A549 (cell line): ENCODE results near the gene CHRM5. TPM values are rescaled to one million over a fixed set of nuclear protein-coding genes. Genes with fewer than 3 reads are reported as not detected.
A peak's percentile ranks its signal among the peaks of the same experiment; 100 is the strongest.

Experiments
- ATAC-seq, 2 experiments: fragments of 200-7000 bp in 1 of 2; fragments of >200 bp in 1 of 2; cut with Nextera tagmentation in 1 of 2; cut with Tn5 transposase in 1 of 2; 3 replicates each; pipeline versions ENCODE4 v1.8.0 to v1.9.1; 2018 to 2020; ENCODE audit warnings: mild to moderate bottlenecking in 1 of 2, moderate library complexity in 1 of 2
- CTCF ChIA-PET: fragments of 300-600 bp; sonication (Branson Sonifier 250); formaldehyde crosslinking; extraction: SDS; loops from one replicate; lab custom pipeline; 2021; ENCODE audit warnings: antibody characterized with exemption, inconsistent platforms; lab: Yijun Ruan, JAX
- POLR2A ChIA-PET: fragments of 350-600 bp; formaldehyde crosslinking; extraction: SDS; loops from one replicate; lab custom pipeline; 2021; ENCODE audit warnings: antibody characterized with exemption, inconsistent platforms; lab: Yijun Ruan, JAX
- DNase-seq, 2 experiments: peaks; one replicate each; pipeline versions ENCODE4 v3.0.0 to v3.0.0-alpha.2; 2011 to 2016; ENCODE audit warnings: low read depth in 1 of 2, low spot score in 1 of 2
- FAIRE-seq: peaks from 2 replicates; lab custom pipeline; 2011; peaks lifted over from hg19 to GRCh38; lab: Jason Lieb, UNC
- H3K27ac ChIP-seq, 2 experiments: fragments of >200 bp; sonication (Bioruptor Twin); formaldehyde crosslinking; 3 replicates each; pipeline ENCODE4 v1.5.1; 2016 to 2017
- H3K4me1 ChIP-seq: fragments of >200 bp; sonication (Bioruptor Twin); formaldehyde crosslinking; 3 replicates; pipeline ENCODE4 v1.6.1; 2016
- H3K4me2 ChIP-seq: fragments of >200 bp; sonication (Bioruptor Twin); formaldehyde crosslinking; 3 replicates; pipeline ENCODE4 v1.6.1; 2016
- H3K4me3 ChIP-seq: fragments of >200 bp; sonication (Bioruptor Twin); formaldehyde crosslinking; 3 replicates; pipeline ENCODE4 v1.5.1; 2016
- H3K9me3 ChIP-seq: fragments of >200 bp; sonication (Bioruptor Twin); formaldehyde crosslinking; 3 replicates; pipeline ENCODE4 v1.6.1; 2016
- BCL3 ChIP-seq: fragments of >200 bp; sonication (Bioruptor Twin); formaldehyde crosslinking; IDR thresholded peaks from 3 replicates; pipeline ENCODE4 v1.6.1; 2016
- CBX2 ChIP-seq: fragments of 200-600 bp; sonication (generic); IDR thresholded peaks from 2 replicates; pipeline ENCODE4 v1.6.1; 2016; ENCODE audit warnings: low read depth, mild to moderate bottlenecking, borderline replicate concordance
- CBX8 ChIP-seq: fragments of 200-600 bp; sonication (generic); IDR thresholded peaks from 2 replicates; pipeline ENCODE4 v1.6.1; 2016
- CEBPB ChIP-seq, 2 experiments: fragments of >200 bp in 1 of 2; sonication (Bioruptor Twin) in 1 of 2; formaldehyde crosslinking in 1 of 2; IDR thresholded peaks; 2 replicates each; pipeline ENCODE4 v1.6.1; 2012 to 2016
- EHF ChIP-seq: fragments of 250-450 bp; sonication (Bioruptor Pico); IDR thresholded peaks from 2 replicates; pipeline ENCODE4 v1.5.0; 2020; ENCODE audit warnings: mild to moderate bottlenecking
- EHMT2 ChIP-seq: fragments of 200-600 bp; sonication (generic); IDR thresholded peaks from 2 replicates; pipeline ENCODE4 v1.6.1; 2016; ENCODE audit warnings: antibody characterized with exemption, low read depth, mild to moderate bottlenecking, moderate library complexity
- ELK1 ChIP-seq: fragments of 150-350 bp; IDR thresholded peaks from 2 replicates; pipeline ENCODE4 v1.6.1; 2014; ENCODE audit warnings: low read depth, mild to moderate bottlenecking, low read length
- ESRRA ChIP-seq: fragments of 150-350 bp; IDR thresholded peaks from 2 replicates; pipeline ENCODE4 v1.6.1; 2014; ENCODE audit warnings: mild to moderate bottlenecking, low read length, borderline replicate concordance
- FOSL2 ChIP-seq, 2 experiments: fragments of 450-650 bp in 1 of 2; fragments of >200 bp in 1 of 2; sonication (Bioruptor Twin) in 1 of 2; formaldehyde crosslinking; IDR thresholded peaks; 2 replicates each; pipeline versions ENCODE4 v1.5.0 to v1.6.1; 2016 to 2020; ENCODE audit warnings: mild to moderate bottlenecking in 1 of 2, moderate library complexity in 1 of 2
- FOXS1 ChIP-seq: fragments of 250-450 bp; sonication (Bioruptor Pico); IDR thresholded peaks from 2 replicates; pipeline ENCODE4 v1.5.0; 2020; ENCODE audit warnings: mild to moderate bottlenecking, moderate library complexity
- GATA3 ChIP-seq: IDR thresholded peaks from 2 replicates; pipeline ENCODE4 v1.6.1; 2012; ENCODE audit warnings: borderline replicate concordance
- HDAC2 ChIP-seq: fragments of 200-600 bp; sonication (generic); IDR thresholded peaks from 2 replicates; pipeline ENCODE4 v1.6.1; 2016
- JUN ChIP-seq, 2 experiments: fragments of >200 bp; sonication (Bioruptor Twin); formaldehyde crosslinking; IDR thresholded peaks; 2 replicates in 1 of 2; 3 replicates in 1 of 2; pipeline ENCODE4 v1.6.1; 2016 to 2017
- JUNB ChIP-seq: fragments of >200 bp; sonication (Bioruptor Twin); formaldehyde crosslinking; IDR thresholded peaks from 2 replicates; pipeline ENCODE4 v1.6.1; 2016
- KDM1A ChIP-seq: fragments of 200-600 bp; sonication (generic); IDR thresholded peaks from 2 replicates; pipeline ENCODE4 v1.6.1; 2016; ENCODE audit warnings: low read depth, mild to moderate bottlenecking
- KDM5A ChIP-seq: fragments of 200-600 bp; sonication (generic); IDR thresholded peaks from 2 replicates; pipeline ENCODE4 v1.6.1; 2016; ENCODE audit warnings: antibody characterized with exemption, mild to moderate bottlenecking
- POLR2A ChIP-seq: IDR thresholded peaks from 2 replicates; pipeline ENCODE4 v1.6.1; 2012; ENCODE audit warnings: mild to moderate bottlenecking, low read length
- POLR2AphosphoS2 ChIP-seq: conservative IDR thresholded peaks from 2 replicates; pipeline ENCODE4 v1.6.1; 2012; ENCODE audit warnings: low read length, improper control_type of control experiment, inconsistent platforms
- RARB ChIP-seq: fragments of 250-450 bp; sonication (Bioruptor Pico); IDR thresholded peaks from 2 replicates; pipeline ENCODE4 v1.8.0; 2021; ENCODE audit warnings: mild to moderate bottlenecking, moderate library complexity
- RCOR1 ChIP-seq: fragments of 150-350 bp; IDR thresholded peaks from 2 replicates; pipeline ENCODE4 v1.6.1; 2014; ENCODE audit warnings: antibody characterized with exemption, low read length, low read depth
- RFX5 ChIP-seq: fragments of 450-650 bp; IDR thresholded peaks from 2 replicates; pipeline ENCODE4 v1.7.1; 2014; ENCODE audit warnings: antibody characterized with exemption, mild to moderate bottlenecking, moderate library complexity
- RNF2 ChIP-seq: fragments of 200-600 bp; sonication (generic); IDR thresholded peaks from 2 replicates; pipeline ENCODE4 v1.6.1; 2016; ENCODE audit warnings: low read depth, mild to moderate bottlenecking, antibody characterized with exemption, moderate library complexity, borderline replicate concordance
- TP53 ChIP-seq: fragments of 250-450 bp; sonication (Bioruptor Pico); IDR thresholded peaks from 2 replicates; pipeline ENCODE4 v1.5.0; 2021; ENCODE audit warnings: mild to moderate bottlenecking, moderate library complexity
- ZFP36 ChIP-seq: fragments of 450-650 bp; IDR thresholded peaks from 2 replicates; pipeline ENCODE4 v1.6.1; 2014; ENCODE audit warnings: borderline replicate concordance; ENCODE audit not compliant: partially characterized antibody
- WGBS: methylation state at CpG from one replicate; pipeline ENCODE4 v1.1.6; 2017; ENCODE audit errors: missing lambda C conversion rate; 5-methylcytosine and 5-hydroxymethylcytosine counted together
- polyA plus RNA-seq, 4 experiments: library from polyadenylated mRNA; depleted of rRNA in 3 of 4; stranded (reverse); fragments of >200 nt; fragmentation: RNase III in 1 of 4; extraction: RNeasy Plus Mini Kit Qiagen cat#74134 plus additional on column Dnase treatment in 1 of 4; gene quantifications; 2 replicates in 3 of 4; 3 replicates in 1 of 4; pipeline ENCODE4 v1.2.3, GENCODE V29; 2011 to 2017
- TF ChIP-seq, protein P1 (sequence below): IDR thresholded peaks from 2 replicates; pipeline ENCODE4 v1.6.1; 2012

The CHRM5 gene
- polyA plus RNA-seq, 2 of the 4 experiments (the other 2 are of a cell fraction): not detected

DNA sequence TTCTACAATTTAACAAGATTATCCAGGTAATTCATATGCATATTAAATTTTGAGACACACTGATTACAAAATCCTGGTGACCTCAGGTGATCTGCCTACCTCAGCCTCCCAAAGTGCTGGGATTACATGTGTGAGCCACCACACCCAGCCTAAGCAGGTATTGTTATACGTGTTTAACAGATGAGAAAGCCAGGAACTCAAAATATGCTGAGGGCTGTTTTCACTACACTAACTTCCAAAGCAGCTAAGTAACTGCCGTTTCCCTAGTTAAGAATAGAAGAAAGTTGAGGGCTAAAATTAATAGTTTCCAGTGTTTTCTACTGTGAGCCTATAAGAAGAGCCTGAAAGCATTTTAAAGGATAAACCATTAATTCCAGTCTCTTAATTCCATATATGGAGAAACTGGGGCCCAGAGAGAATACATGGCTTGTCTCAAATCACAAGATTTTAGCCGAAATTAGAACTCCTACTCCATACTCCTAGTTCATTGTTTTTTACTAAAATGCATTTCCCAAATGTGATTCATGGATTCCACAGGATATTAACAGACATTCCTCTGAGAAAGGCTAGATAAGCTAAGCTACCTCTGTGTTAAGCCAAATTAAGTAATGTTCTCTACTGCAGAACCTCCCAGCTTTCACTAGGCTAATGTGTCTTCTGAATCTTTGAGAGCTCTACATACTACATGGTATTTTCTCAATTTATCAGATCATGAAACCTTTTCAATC is 87.7 kb downstream of the CHRM5 start:
- WGBS: 64% methylated on average over 3 of the region's 3 CpGs
- POLR2A ChIA-PET: no interaction called here
- H3K4me2 ChIP-seq: no peak overlapping the region
- peak; percentile 60 to 76; a peak in 5 of 6 replicates for ATAC-seq
- H3K9me3 ChIP-seq: peaks cover 12% of the 10 kb centered on the region
- TF ChIP-seq RNF2 (no peak), TP53 (CRISPR knock-in tag) (no peak), EHMT2 (no peak), FOSL2 (IDR thresholded peaks at IDR 0.05) (no peak), FOSL2 (CRISPR knock-in tag; IDR thresholded peaks at IDR 0.05) (no peak), HDAC2 (no peak), POLR2A (no peak), RFX5 (no peak), EHF (CRISPR knock-in tag) (no peak), FOXS1 (no peak), CBX8 (no peak), CBX2 (no peak), JUN (IDR thresholded peaks at IDR 0.05) (no peak), ZFP36 (no peak), ELK1 (no peak), ESRRA (no peak)
- TF ChIP-seq, protein P1, sequence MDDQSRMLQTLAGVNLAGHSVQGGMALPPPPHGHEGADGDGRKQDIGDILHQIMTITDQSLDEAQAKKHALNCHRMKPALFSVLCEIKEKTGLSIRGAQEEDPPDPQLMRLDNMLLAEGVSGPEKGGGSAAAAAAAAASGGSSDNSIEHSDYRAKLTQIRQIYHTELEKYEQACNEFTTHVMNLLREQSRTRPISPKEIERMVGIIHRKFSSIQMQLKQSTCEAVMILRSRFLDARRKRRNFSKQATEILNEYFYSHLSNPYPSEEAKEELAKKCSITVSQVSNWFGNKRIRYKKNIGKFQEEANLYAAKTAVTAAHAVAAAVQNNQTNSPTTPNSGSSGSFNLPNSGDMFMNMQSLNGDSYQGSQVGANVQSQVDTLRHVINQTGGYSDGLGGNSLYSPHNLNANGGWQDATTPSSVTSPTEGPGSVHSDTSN: no peak
- TF ChIP-seq, all 56 proteins: peak for 0
- Histone ChIP-seq H3K4me3 (no peak overlapping the region), H3K27ac (no peak overlapping the region), H3K4me1 (0 out of 3 replicates have a peak, but pooled peaks cover 4% of the 10 kb centered on the region)
- DNase-seq (no peak), FAIRE-seq (peak; percentile 56)
- CTCF ChIA-PET: interaction anchor here (1.5 to 11.1 kb wide), 4 partner anchors 8 to 154 kb away, joined by 4 to 112 read pairs (median 5); partner anchors contain the start of gene KATNBL1

- Histone ChIP-seq H3K4me3 (no peak overlapping the region), H3K27ac (no peak overlapping the region), H3K4me2 (no peak overlapping the region), H3K9me3 (peaks cover 4% of the 10 kb centered on the region; the same call in 2 of the 3 replicates), H3K4me1 (0 out of 3 replicates have a peak, but pooled peaks cover 4% of the 10 kb centered on the region)
- ATAC-seq (no peak; a peak in 1 of 6 replicates), FAIRE-seq (no peak), DNase-seq (no peak)
- ChIA-PET POLR2A (no interaction called here), CTCF (interaction anchor here (0.9 to 11.1 kb wide), 4 partner anchors 9 to 153 kb away, joined by 3 to 112 read pairs (median 4); partner anchors contain the start of gene KATNBL1)
- WGBS: 67% methylated on average over 5 of the region's 5 CpGs
- TF ChIP-seq ESRRA (no peak), RCOR1 (no peak), CBX8 (no peak), KDM1A (no peak), BCL3 (no peak), RARB (CRISPR knock-in tag) (no peak), POLR2AphosphoS2 (no peak), RFX5 (no peak), FOXS1 (no peak), JUN (IDR thresholded peaks at IDR 0.05) (no peak), CEBPB (IDR thresholded peaks at IDR 0.05) (no peak), HDAC2 (no peak), ELK1 (no peak), KDM5A (no peak), GATA3 (no peak), JUNB (no peak)
These were observed 88.6 kb downstream of the CHRM5 start for GRCh38 chr15:34056911-34057310.
